Liver (tissue), 3 donors: ENCODE data around the gene SPTBN1.

Experiments
- CTCF ChIP-seq: fragments of 150-350 bp; IDR thresholded peaks from 2 replicates; pipeline ENCODE4 v1.5.1; 2017; ENCODE audit warnings: improper control_type of control experiment, low read depth, low read length; ENCODE audit not compliant: missing input control
- NR2F2 ChIP-seq: IDR thresholded peaks from 2 replicates; pipeline ENCODE4 v1.6.1; 2016; ENCODE audit warnings: antibody characterized with exemption
- TAF1 ChIP-seq: conservative IDR thresholded peaks from 2 replicates; pipeline ENCODE4 v1.6.1; 2016; ENCODE audit warnings: antibody characterized with exemption, mild to moderate bottlenecking
- ZBTB33 ChIP-seq: IDR thresholded peaks from 2 replicates; pipeline ENCODE4 v1.6.1; 2016; ENCODE audit warnings: antibody characterized with exemption
- donor health status: healthy.
- donor health status: healthy.

GRCh38 chr2:54546518-54546917 is 90.4 kb downstream of the SPTBN1 start:
- TF ChIP-seq CTCF = no peak
- TF ChIP-seq TAF1 = no peak
- TF ChIP-seq ZBTB33 = no peak
- no peak for TF ChIP-seq NR2F2
